Activated naive CD8-positive, alpha-beta T cell (primary cell): ENCODE results near the gene OR5I1.
"Not testable (repeated sequence)": the region's sequence is repeated elsewhere in the genome, so short reads cannot be mapped to it uniquely, and the experiment has no call there.

ENCODE experiments used
- H3K27ac Mint-ChIP-seq: one replicate; pipeline ENCODE4 v1.8.0; 2021; ENCODE audit warnings: mixed read lengths
- H3K27me3 Mint-ChIP-seq: one replicate; pipeline ENCODE4 v1.8.0; 2021; ENCODE audit warnings: mixed read lengths
- H3K36me3 Mint-ChIP-seq: one replicate; pipeline ENCODE4 v1.8.0; 2021; ENCODE audit warnings: mixed read lengths
- H3K4me1 Mint-ChIP-seq: one replicate; pipeline ENCODE4 v1.8.0; 2021; ENCODE audit warnings: low read depth, mixed read lengths
- H3K4me3 Mint-ChIP-seq: one replicate; pipeline ENCODE4 v1.8.0; 2021; ENCODE audit warnings: mild to moderate bottlenecking, mixed read lengths
- H3K9me3 Mint-ChIP-seq: one replicate; pipeline ENCODE4 v1.8.0; 2021; ENCODE audit warnings: low read depth, mixed read lengths

The OR5I1 gene

DNA sequence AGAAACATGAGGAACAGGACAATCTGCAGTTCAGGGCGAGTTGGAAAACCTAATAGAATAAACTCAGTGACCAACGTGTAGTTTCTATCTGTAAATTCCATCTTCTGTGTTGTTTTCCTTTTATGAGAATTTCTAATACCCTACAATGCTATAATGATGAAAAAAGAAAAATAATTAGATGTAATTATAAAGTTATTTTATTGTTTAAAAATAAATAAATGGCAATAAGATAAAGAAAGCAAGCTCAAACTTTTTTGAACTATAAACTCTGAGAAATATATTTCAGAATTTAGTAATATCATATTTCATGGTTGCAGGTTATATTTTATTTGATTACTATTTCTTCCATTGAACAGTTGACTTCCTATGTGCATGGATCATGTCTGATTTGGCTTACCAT, at the start of gene OR5I1:
OR5I1 (minus strand) TSS at position 101 of the 400 bp plus-strand sequence; CDS start at position 101, 0 bp downstream.
- peaks cover 5% of the 10 kb centered on the region for H3K9me3 Mint-ChIP-seq
- no peak within 1 kb of the TSS for H3K4me3 Mint-ChIP-seq
- no peaks in the 10 kb centered on the region for H3K36me3 Mint-ChIP-seq
- H3K27ac Mint-ChIP-seq = no peak within 1 kb of the TSS
- H3K27me3 Mint-ChIP-seq = no peaks in the 10 kb centered on the region
- no peaks in the 10 kb centered on the region for H3K4me1 Mint-ChIP-seq

DNA sequence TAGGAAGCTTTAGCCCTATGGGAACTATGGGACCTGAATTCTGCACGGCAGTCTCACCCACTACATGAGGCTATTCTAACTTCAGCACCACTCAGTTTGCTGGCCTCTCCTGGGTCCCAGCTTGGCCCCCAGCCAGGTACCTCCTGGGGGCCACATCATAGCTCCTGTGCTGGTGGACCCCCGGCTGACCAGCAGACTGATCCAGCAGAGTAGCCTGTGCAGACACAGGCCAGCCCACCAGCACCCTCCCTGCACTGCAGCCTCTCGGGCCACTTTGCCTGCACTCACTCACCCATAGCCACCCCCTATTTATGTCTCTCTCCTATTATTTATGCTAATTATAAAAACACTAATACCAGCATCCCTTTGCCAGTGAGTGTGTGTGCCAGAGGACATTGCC, 34.7 kb upstream of the OR5I1 start:
- H3K4me1 Mint-ChIP-seq = no peaks in the 10 kb centered on the region
- H3K4me3 Mint-ChIP-seq = no peak overlapping the region
- peaks cover 17% of the 10 kb centered on the region for H3K9me3 Mint-ChIP-seq
- H3K27ac Mint-ChIP-seq = no peak overlapping the region
- H3K36me3 Mint-ChIP-seq = no peaks in the 10 kb centered on the region
- H3K27me3 Mint-ChIP-seq = no peaks in the 10 kb centered on the region

DNA sequence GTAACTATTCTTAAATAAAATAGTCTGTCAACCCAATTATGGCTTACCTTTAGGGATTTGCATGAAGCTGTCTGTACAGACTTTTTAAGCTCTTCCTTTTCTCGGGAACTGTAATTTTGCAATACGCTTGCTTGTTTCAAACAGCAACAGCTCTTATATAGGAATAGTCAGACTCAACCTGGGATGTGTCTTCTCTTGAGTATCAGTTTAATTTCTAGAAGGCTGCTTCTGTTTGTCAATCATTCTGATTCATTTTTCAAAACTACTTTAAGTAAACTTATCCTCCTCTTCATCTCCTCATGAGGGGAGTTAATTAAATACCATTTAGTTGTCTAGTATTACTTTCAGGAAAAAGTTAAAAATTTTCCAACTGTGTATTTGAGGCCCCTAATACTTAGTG, 33.6 kb upstream of the OR5I1 start, which contains the start of gene OR10AG1:
OR10AG1 (minus strand) TSS at position 101 of the 400 bp plus-strand sequence; CDS start at position 63, 38 bp downstream.
- Mint-ChIP-seq H3K36me3 (no peaks in the 10 kb centered on the region), H3K27ac (no peak within 1 kb of the TSS), H3K4me1 (no peaks in the 10 kb centered on the region), H3K4me3 (no peak within 1 kb of the TSS), H3K9me3 (peaks cover 17% of the 10 kb centered on the region), H3K27me3 (no peaks in the 10 kb centered on the region)

DNA sequence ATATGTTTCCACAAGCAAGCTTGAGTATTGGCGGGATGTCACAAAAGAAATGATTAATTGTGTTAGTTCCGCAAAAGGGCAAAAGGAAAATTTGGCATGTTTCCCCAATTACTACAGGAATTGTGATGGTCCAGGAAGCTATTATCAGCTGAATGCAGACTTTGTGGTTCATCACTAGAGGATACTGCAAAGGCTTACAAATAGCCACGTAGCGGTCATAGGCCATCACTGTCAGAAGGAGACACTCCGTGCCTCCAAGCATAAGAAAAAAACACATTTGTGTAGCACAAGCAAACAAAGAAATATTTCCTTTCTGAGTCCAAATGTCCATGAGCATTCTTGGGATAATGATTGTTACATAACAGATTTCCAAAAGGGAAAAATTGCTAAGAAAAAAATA, 31.7 kb upstream of the OR5I1 start:
- H3K27ac Mint-ChIP-seq = no peak overlapping the region
- no peaks in the 10 kb centered on the region for H3K4me1 Mint-ChIP-seq

DNA sequence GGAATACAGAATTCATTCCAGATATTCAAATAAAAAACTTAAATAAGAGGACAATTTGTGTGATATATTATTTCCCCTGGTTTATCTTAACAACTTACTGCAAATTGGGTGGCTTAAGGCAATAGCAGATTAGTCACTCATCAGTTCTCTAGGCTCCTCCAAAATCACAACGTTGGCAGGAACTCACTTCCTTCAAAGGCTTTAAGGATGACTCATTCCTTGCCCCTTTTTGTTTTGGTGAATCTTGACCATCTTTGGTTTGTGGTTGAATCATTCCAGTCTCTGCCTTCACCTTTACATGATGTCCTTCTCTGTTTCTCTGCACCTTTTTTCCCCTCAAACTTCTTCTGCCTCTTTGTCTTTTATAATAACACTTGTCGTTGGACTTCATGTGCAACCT, 30.2 kb upstream of the OR5I1 start:
- no peaks in the 10 kb centered on the region for H3K36me3 Mint-ChIP-seq
- H3K27me3 Mint-ChIP-seq = no peaks in the 10 kb centered on the region
- no peak overlapping the region for H3K27ac Mint-ChIP-seq
- peaks cover 13% of the 10 kb centered on the region for H3K9me3 Mint-ChIP-seq
- H3K4me1 Mint-ChIP-seq = no peaks in the 10 kb centered on the region
- H3K4me3 Mint-ChIP-seq = no peak overlapping the region

More for the DNA sequence above, 31.7 kb upstream of the OR5I1 start:
- Mint-ChIP-seq H3K27me3 (no peaks in the 10 kb centered on the region), H3K9me3 (peaks cover 17% of the 10 kb centered on the region), H3K36me3 (no peaks in the 10 kb centered on the region), H3K4me3 (no peak overlapping the region)

DNA sequence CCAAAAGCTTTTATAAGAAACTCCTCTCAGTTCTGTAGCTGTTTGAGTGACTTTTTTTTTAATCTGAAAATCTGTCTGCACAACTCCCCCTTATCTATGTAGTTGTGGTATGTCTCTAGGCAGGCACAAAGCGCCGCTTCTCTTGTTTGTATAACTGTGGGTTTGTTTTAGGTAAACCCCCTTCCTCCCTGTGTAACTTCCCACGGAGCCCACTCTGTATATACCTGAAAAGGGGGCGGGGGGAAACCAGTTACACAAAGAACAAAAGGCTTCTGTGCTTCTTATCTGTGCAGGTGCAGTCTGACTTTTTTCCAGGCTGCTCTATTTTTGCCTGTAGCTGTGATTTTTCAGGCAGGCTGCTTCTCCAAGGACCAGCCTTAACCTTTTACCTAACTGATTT, 20.3 kb upstream of the OR5I1 start:
- Mint-ChIP-seq H3K27me3 (no peaks in the 10 kb centered on the region), H3K9me3 (peaks cover 17% of the 10 kb centered on the region), H3K4me3 (no peak overlapping the region), H3K36me3 (no peaks in the 10 kb centered on the region), H3K4me1 (no peaks in the 10 kb centered on the region), H3K27ac (no peak overlapping the region)

DNA sequence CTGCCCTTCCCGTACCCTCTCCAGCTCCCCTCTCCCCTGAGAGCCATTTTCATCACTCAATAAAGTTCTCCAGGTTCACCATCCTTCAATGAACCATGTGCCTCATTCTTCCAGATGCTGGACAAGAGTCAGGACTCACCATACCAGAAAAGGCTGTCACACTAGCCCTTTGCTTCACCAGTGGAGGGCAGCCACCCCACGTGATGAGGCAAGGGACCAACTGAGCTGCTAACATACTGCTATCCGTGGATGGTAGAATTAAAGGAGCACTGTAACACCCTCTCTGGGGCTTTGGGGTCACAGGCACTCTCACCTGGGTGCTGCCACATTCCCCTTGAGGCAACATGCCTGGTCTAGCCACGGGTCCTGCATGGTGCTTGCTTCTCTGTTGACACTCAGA, 13.1 kb upstream of the OR5I1 start:
- Mint-ChIP-seq H3K27ac (no peak overlapping the region), H3K9me3 (peaks cover 12% of the 10 kb centered on the region), H3K27me3 (no peaks in the 10 kb centered on the region)

DNA sequence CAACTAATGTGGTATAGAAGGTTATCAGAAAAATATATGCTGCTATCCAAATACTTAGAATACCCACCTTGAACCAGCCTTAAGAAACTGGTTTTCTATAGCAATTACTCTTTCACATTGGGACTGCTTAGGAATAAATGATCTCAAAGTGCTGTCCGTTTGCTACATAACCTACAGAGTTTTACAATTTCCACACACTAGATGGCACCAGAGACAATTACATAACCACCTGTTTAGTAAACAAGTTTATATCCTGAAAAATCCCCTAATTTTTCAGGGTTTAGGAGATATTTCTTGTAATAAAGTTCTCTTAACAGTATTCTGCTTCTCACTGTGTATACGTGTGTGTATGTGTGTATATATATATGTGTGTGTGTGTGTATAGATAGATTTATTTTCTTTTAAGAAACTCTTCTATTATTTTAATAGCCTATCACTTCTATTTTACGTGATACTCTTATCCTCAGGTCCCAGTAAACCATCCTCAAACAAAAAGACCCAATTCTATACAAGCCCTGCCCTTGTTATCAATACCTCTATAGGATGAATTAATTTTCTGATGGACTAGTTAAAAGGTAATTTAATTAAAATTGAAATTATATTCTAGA, 6.7 kb upstream of the OR5I1 start:
- Mint-ChIP-seq H3K27me3 (no peaks in the 10 kb centered on the region), H3K27ac (no peak overlapping the region), H3K36me3 (no peaks in the 10 kb centered on the region), H3K9me3 (peaks cover 5% of the 10 kb centered on the region), H3K4me3 (no peak overlapping the region), H3K4me1 (no peaks in the 10 kb centered on the region)

More for the DNA sequence above, 13.1 kb upstream of the OR5I1 start:
- Mint-ChIP-seq H3K4me1 (no peaks in the 10 kb centered on the region), H3K4me3 (no peak overlapping the region), H3K36me3 (no peaks in the 10 kb centered on the region)

DNA sequence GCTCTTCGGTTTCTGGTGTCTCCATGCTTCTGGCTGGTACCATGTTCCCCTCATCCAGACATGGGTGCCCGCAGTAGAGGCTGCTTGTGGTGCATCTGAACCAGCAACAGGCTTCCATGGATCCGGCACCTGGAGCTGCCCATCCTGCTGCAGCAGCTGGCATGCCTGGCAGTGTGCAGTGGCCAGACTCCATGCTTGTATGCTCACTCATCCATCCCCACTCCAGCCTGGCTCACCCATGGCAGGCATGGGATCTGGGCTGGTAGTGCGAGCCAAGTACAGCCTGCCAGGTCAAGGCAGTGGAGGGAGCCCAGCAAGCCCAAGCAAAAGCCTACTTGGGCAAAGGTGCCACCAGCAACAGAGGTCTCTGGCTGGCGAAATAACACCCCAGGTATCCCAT, 15.7 kb downstream of the OR5I1 start:
- no peaks in the 10 kb centered on the region for H3K4me1 Mint-ChIP-seq
- no peaks in the 10 kb centered on the region for H3K36me3 Mint-ChIP-seq
- H3K27ac Mint-ChIP-seq = no peak overlapping the region
- H3K9me3 Mint-ChIP-seq = peaks cover 11% of the 10 kb centered on the region
- H3K4me3 Mint-ChIP-seq = no peak overlapping the region
- H3K27me3 Mint-ChIP-seq = no peaks in the 10 kb centered on the region

DNA sequence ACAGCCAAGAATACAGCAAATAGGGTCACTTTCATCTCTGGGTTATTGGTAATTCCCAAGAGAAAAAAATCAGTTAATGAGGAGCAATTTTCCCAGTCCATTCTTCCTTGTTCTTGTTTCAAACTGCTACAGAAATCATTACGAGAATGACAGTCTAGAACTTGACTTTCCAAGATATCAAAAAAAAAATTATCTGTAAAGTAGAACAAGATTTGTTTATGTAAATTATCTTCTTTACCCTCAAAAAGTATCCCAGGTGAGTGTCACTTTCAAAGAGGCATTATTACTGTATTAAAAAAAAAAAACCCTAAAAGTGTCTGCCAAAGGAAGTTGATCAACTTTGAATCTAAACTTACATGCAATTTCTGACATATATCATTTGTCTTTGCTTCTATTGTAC, 21.7 kb downstream of the OR5I1 start, which contains the start of gene OR5W2:
OR5W2 (minus strand) TSS at position 101 of the 400 bp plus-strand sequence; CDS start at position 101, 0 bp downstream.
- H3K36me3 Mint-ChIP-seq = no peaks in the 10 kb centered on the region
- no peak within 1 kb of the TSS for H3K27ac Mint-ChIP-seq
- H3K9me3 Mint-ChIP-seq = peaks cover 13% of the 10 kb centered on the region
- no peaks in the 10 kb centered on the region for H3K27me3 Mint-ChIP-seq
- no peak within 1 kb of the TSS for H3K4me3 Mint-ChIP-seq
- H3K4me1 Mint-ChIP-seq = no peaks in the 10 kb centered on the region

DNA sequence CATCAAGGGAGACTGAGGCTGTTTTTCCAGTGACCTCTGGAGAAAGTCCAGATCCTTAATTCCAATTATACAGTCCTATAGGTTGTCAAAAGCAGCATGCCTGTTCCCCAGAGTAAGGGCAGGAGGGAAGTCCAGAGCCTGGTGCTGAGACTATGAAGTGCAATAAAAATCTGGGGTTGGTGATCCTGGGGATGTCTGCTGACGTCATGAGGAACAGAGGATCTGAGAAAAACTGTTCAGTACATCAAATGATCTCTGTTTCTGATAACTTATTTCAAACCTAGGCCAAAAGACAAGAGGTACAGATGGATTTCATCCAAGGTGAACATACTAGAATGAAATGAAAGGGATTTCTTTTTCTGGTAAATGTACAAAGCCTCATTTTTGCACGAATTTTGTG, 33.9 kb downstream of the OR5I1 start:
- no peak overlapping the region for H3K4me3 Mint-ChIP-seq
- no peaks in the 10 kb centered on the region for H3K4me1 Mint-ChIP-seq
- no peaks in the 10 kb centered on the region for H3K36me3 Mint-ChIP-seq
- peaks cover 26% of the 10 kb centered on the region for H3K9me3 Mint-ChIP-seq
- H3K27ac Mint-ChIP-seq = no peak overlapping the region
- H3K27me3 Mint-ChIP-seq = no peaks in the 10 kb centered on the region

DNA sequence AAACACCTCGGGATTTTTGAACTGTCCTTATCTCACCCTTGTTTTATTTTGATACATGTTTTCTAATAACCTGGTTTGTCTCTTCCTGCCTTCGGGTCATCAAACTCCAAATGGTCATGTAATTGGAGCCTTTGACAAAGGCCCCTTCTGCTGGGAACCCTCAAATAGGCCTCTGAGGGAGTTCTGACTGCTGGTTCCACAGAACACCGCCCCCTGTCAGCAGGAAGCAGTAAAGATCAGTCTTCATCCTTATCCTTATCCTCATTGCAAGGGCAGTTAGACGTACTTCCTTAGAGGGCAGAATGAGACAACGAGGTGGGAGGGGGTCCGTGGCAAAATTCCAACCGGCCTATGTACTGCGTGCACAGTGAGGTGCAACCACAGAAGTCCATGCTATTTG, 41.0 kb downstream of the OR5I1 start:
- Mint-ChIP-seq H3K4me1 (no peaks in the 10 kb centered on the region), H3K4me3 (no peak overlapping the region), H3K36me3 (no peaks in the 10 kb centered on the region), H3K27me3 (no peaks in the 10 kb centered on the region), H3K9me3 (peaks cover 9% of the 10 kb centered on the region), H3K27ac (no peak overlapping the region)

DNA sequence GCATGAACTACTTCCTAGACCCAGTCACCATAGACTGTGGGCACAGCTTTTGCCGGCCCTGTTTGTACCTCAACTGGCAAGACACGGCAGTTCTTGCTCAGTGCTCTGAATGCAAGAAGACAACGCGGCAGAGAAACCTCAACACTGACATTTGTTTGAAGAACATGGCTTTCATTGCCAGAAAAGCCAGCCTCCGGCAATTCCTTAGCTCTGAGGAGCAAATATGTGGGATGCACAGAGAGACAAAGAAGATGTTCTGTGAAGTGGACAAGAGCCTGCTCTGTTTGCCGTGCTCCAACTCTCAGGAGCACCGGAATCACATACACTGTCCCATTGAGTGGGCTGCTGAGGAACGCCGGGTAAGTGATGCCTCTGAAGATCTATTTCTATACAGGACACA, 50.7 kb downstream of the OR5I1 start:
- not testable (repeated sequence) for H3K9me3 Mint-ChIP-seq, H3K4me3 Mint-ChIP-seq, H3K36me3 Mint-ChIP-seq, H3K27me3 Mint-ChIP-seq, H3K4me1 Mint-ChIP-seq, H3K27ac Mint-ChIP-seq
